GM12878 (cell line): ENCODE results near the gene GNB3.

ENCODE experiments used
- BRCA1 ChIP-seq: IDR thresholded peaks from 2 replicates; pipeline ENCODE4 v1.6.1; 2011; ENCODE audit warnings: low read depth, low read length, improper control_type of control experiment
- TF ChIP-seq, protein P1 (sequence below), 3 experiments: IDR thresholded peaks in 2 of 3; conservative IDR thresholded peaks in 1 of 3; 2 replicates each; pipeline ENCODE4 v1.5.1; 2011; ENCODE audit warnings: low read depth in 3 of 3, low read length in 3 of 3, mild to moderate bottlenecking in 3 of 3, control low read depth in 2 of 3, moderate library complexity in 2 of 3, inconsistent platforms in 1 of 3, mixed read lengths in 1 of 3; ENCODE audit not compliant: control insufficient read depth in 2 of 3, insufficient read depth in 1 of 3; ENCODE audit errors: extremely low read depth in 1 of 3

DNA sequence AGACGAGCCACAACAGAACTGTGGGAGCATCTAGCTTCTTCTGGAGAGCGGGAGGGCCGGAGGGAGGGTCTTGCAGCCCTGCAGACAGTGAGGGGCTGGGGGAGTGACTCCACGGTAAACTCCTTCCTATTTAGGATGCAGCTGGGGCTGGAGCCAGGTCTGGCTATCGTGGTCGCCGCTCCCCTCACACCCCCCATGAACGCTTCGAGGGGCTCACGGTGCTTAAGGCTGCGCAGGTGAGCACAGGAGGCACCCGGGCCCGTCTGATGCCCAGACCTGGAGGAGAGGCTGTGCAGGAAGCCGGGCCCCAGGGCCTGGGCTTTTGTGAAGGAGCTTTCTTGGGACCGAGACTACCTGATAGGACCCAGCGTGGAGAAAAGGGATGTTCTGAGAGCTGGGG, 3.9 kb upstream of the GNB3 start:
- TF ChIP-seq, protein P1, sequence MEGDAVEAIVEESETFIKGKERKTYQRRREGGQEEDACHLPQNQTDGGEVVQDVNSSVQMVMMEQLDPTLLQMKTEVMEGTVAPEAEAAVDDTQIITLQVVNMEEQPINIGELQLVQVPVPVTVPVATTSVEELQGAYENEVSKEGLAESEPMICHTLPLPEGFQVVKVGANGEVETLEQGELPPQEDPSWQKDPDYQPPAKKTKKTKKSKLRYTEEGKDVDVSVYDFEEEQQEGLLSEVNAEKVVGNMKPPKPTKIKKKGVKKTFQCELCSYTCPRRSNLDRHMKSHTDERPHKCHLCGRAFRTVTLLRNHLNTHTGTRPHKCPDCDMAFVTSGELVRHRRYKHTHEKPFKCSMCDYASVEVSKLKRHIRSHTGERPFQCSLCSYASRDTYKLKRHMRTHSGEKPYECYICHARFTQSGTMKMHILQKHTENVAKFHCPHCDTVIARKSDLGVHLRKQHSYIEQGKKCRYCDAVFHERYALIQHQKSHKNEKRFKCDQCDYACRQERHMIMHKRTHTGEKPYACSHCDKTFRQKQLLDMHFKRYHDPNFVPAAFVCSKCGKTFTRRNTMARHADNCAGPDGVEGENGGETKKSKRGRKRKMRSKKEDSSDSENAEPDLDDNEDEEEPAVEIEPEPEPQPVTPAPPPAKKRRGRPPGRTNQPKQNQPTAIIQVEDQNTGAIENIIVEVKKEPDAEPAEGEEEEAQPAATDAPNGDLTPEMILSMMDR (IDR thresholded peaks at IDR 0.05 in 2 of 3, conservative IDR thresholded peaks at IDR 0.05 in 1 of 3; ENCODE audit: control insufficient read depth in 2 of 3, extremely low read depth in 1 of 3, insufficient read depth in 1 of 3, low read depth in 3 of 3, low read length in 3 of 3): no peak
- TF ChIP-seq BRCA1: no peak
